Type B pancreatic cell (in vitro differentiated cells): Measurements from ENCODE around the gene GNL3. TPM values are rescaled to one million over a fixed set of nuclear protein-coding genes. Genes with fewer than 3 reads are reported as not detected.
A peak's percentile ranks its signal among the peaks of the same experiment; 100 is the strongest.

Experiments
- DNase-seq: peaks from one replicate; pipeline ENCODE4 v3.0.0; 2021; ENCODE audit warnings: mixed read lengths; ENCODE audit not compliant: unreplicated experiment; ENCODE audit errors: extremely low spot score
- H3K27ac Mint-ChIP-seq: 2 replicates; pipeline ENCODE4 v1.8.0; 2021; ENCODE audit warnings: mild to moderate bottlenecking, mixed read lengths
- H3K27me3 Mint-ChIP-seq: 2 replicates; pipeline ENCODE4 v1.8.0; 2021; ENCODE audit warnings: mixed read lengths
- H3K36me3 Mint-ChIP-seq: 2 replicates; pipeline ENCODE4 v1.8.0; 2021; ENCODE audit warnings: mixed read lengths
- H3K4me1 Mint-ChIP-seq: one replicate; pipeline ENCODE4 v1.8.0; 2021; ENCODE audit warnings: mixed read lengths; ENCODE audit not compliant: unreplicated experiment
- H3K4me3 Mint-ChIP-seq: 2 replicates; pipeline ENCODE4 v1.8.0; 2021; ENCODE audit warnings: mild to moderate bottlenecking, mixed read lengths
- H3K9me3 Mint-ChIP-seq: 2 replicates; pipeline ENCODE4 v1.8.0; 2021; ENCODE audit warnings: mixed read lengths
- CTCF ChIP-seq: fragments of 200-600 bp; sonication (generic); conservative IDR thresholded peaks from 2 replicates; pipeline ENCODE4 v1.5.0; 2021; ENCODE audit warnings: antibody characterized with exemption, mild to moderate bottlenecking
- total RNA-seq: library from RNA; stranded (reverse); gene quantifications from 2 replicates; pipeline ENCODE4 v1.2.1, GENCODE V29; 2021; ENCODE audit warnings: low replicate concordance

Gene GNL3
- total RNA-seq, 1 donor from 2014 or later, result 114 TPM

DNA sequence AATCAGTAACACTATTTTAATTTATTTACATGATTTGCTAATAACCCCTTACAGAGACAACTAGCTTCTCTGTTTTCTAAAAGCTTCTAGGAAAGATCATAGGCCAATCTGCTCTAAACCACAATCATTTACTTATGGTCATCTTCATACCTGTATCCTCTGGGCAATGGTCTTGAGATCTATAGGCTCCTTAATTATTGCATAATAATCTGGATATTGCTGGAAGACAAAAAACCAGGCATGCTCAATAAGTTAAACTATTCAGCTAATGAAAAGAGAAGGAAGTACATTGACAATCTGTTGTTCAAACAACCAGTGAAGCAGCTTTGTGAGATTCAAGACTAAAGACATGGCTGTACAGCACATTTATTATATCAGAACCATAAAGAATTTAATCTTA, 34.2 kb upstream of the GNL3 start:
- Mint-ChIP-seq H3K4me3 (no peak overlapping the region), H3K36me3 (peaks cover 35% of the 10 kb centered on the region), H3K27ac (no peak overlapping the region), H3K27me3 (no peaks in the 10 kb centered on the region), H3K9me3 (no peaks in the 10 kb centered on the region), H3K4me1 (no peaks in the 10 kb centered on the region)
- DNase-seq, result no peak
- no peak for TF ChIP-seq CTCF

GRCh38 chr3:52655895-52656294, 29.9 kb upstream of the GNL3 start:
- H3K9me3 Mint-ChIP-seq, result no peaks in the 10 kb centered on the region
- no peak for DNase-seq
- peaks cover 15% of the 10 kb centered on the region for H3K36me3 Mint-ChIP-seq
- no peak for TF ChIP-seq CTCF
- no peak overlapping the region for H3K4me3 Mint-ChIP-seq
- H3K27me3 Mint-ChIP-seq, result no peaks in the 10 kb centered on the region
- H3K27ac Mint-ChIP-seq, result no peak overlapping the region
- H3K4me1 Mint-ChIP-seq, result no peaks in the 10 kb centered on the region

DNA sequence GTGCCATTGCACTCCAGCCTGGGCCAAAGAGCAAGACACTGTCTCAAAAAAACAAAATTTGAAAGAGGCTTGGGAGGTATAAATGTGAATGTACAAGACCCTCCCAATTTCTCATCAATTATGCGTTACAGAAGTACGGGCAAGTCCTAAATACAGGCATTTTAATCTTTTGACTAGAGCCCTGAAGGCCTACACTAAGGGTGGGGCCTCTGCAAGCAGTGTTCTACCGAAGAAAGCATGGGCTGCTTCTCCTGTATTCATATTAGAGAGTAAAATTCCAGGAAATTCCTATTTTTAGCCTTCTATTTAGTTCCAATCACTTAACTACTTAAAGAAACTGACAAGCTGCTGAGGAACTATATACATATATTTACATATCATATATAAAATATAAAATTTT, 25.8 kb upstream of the GNL3 start:
- Mint-ChIP-seq H3K27me3 (no peaks in the 10 kb centered on the region), H3K27ac (no peak overlapping the region), H3K9me3 (no peaks in the 10 kb centered on the region), H3K4me1 (no peaks in the 10 kb centered on the region), H3K4me3 (no peak overlapping the region), H3K36me3 (peaks cover 28% of the 10 kb centered on the region)
- no peak for DNase-seq
- TF ChIP-seq CTCF, result no peak

DNA sequence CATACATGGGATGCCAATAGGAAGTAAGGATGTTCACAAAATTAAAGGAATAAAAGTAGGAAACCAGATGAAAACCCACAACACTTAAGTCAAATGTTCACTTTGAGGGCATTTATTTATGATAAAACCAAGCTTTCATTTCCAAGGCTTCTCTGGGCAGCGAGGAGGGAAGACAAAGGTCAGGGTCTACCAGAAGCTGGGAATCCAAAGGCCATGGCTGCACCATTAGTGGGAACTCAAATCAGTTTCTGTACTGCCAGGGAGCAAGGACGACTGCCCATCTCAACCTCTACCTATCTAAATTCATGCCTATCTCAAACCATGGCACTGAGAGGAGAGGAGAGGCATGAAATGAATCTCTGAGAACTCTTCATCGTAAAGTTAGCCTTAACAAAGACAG, 22.7 kb upstream of the GNL3 start:
- H3K27me3 Mint-ChIP-seq, result no peaks in the 10 kb centered on the region

DNA sequence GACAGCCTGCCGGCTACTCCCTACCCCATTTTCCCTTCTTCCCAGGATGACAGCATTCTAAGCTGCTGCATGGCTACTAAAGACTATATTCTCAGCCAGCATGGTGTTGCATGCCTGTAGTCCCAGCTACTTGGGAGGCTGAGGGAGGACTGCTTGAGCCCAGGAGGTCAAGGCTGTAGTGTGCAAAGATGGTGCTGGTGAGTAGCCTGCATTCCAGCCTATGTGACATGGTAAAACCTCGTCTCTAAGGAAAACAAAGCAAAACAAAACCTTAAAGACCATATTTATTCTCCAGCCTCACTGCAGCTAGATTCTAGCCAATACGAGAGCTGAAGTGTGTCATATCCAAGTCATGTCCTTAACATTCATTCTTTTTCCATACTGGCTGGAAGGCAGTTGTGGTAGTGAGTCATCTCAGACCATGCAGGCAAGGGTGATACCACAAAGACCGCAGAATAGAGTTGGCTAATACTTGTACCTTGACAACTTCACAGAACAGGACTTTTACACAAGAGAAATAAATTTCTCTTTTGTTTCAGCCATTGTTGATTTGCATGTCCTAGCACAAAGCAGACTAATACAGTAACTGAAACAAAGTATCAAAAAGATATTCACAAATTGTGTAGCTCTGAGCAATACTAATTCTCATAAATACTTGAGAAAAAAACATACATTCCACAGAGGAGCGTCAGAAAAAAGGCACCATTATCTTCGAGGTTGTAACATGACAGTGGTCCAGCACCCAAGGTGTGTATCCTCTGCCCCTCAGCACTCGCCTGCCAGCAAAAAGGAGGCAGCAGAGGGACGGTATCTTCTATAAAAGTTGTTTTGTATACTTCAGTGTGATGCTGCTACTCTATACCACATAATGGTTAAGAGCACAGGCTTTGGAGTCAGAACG, 15.0 kb upstream of the GNL3 start:
- Mint-ChIP-seq H3K4me1 (no peaks in the 10 kb centered on the region), H3K27ac (peak overlapping the region; percentile 65), H3K36me3 (peaks cover 25% of the 10 kb centered on the region), H3K27me3 (no peaks in the 10 kb centered on the region), H3K9me3 (no peaks in the 10 kb centered on the region), H3K4me3 (no peak overlapping the region)
- no peak for TF ChIP-seq CTCF
- no peak for DNase-seq

More for the DNA sequence above, 22.7 kb upstream of the GNL3 start:
- Mint-ChIP-seq H3K4me3 (no peak overlapping the region), H3K9me3 (no peaks in the 10 kb centered on the region), H3K4me1 (no peaks in the 10 kb centered on the region), H3K36me3 (peaks cover 28% of the 10 kb centered on the region), H3K27ac (no peak overlapping the region)
- TF ChIP-seq CTCF, result no peak
- no peak for DNase-seq
